Vagina (tissue), 2 donors: ENCODE results near the gene BRMS1L. TPM values are rescaled to one million over a fixed set of nuclear protein-coding genes. Genes with fewer than 3 reads are reported as not detected.

Experiments
- DNase-seq, 2 donors: peaks; one replicate each; pipeline ENCODE4 v3.0.0-alpha.2; 2017; ENCODE audit errors: extremely low spot score in 2 of 2
- H3K27ac ChIP-seq: fragments of 200-600 bp; sonication (generic); one replicate; pipeline ENCODE4 v1.5.1; 2019
- H3K27me3 ChIP-seq: fragments of 200-600 bp; sonication (generic); one replicate; pipeline ENCODE4 v1.5.1; 2019
- H3K36me3 ChIP-seq, 2 donors: fragments of 200-600 bp; sonication (generic); one replicate each; pipeline ENCODE4 v1.5.1; 2017 to 2019
- H3K4me1 ChIP-seq: fragments of 200-600 bp; sonication (generic); one replicate; pipeline ENCODE4 v1.5.1; 2019
- H3K4me3 ChIP-seq, 2 donors: fragments of 200-600 bp; sonication (generic); 1 replicate in 1 of 2; 2 replicates in 1 of 2; pipeline ENCODE4 v1.5.1; 2016 to 2019
- H3K9me3 ChIP-seq: fragments of 200-600 bp; sonication (generic); one replicate; pipeline ENCODE4 v1.5.1; 2019
- POLR2A ChIP-seq, 2 donors: fragments of 450-650 bp; IDR thresholded peaks; one replicate each; pipeline ENCODE4 v1.6.1; 2017; ENCODE audit warnings: antibody characterized with exemption in 2 of 2, mild to moderate bottlenecking in 2 of 2, moderate library complexity in 2 of 2
- POLR2AphosphoS5 ChIP-seq, 2 donors: sonication (generic); formaldehyde crosslinking; IDR thresholded peaks; one replicate each; pipeline ENCODE4 v1.9.0; 2017; ENCODE audit warnings: antibody characterized with exemption in 2 of 2, mild to moderate bottlenecking in 2 of 2, low read depth in 1 of 2; ENCODE audit not compliant: insufficient read depth in 1 of 2
- intact Hi-C: fragments of 100-400 bp; cut with DNase I; formaldehyde crosslinking; loops from one replicate; pipeline ENCODE4 v1.15.1; 2023
- total RNA-seq: library from RNA; depleted of rRNA; stranded (reverse); fragments of >200 nt; gene quantifications from one replicate; pipeline ENCODE4 v1.2.3, GENCODE V29; 2016
- TF ChIP-seq, protein P1 (sequence below), 3 experiments: fragments of 450-650 bp in 2 of 3; fragments of 200-600 bp in 1 of 3; sonication (generic) in 1 of 3; IDR thresholded peaks; one replicate each; pipeline ENCODE4 v1.5.1; 2017 to 2019; ENCODE audit warnings: antibody characterized with exemption in 3 of 3, mild to moderate bottlenecking in 2 of 3, moderate library complexity in 2 of 3

BRMS1L gene
- total RNA-seq, 1 donor from 2014 or later: 9.6 TPM

DNA sequence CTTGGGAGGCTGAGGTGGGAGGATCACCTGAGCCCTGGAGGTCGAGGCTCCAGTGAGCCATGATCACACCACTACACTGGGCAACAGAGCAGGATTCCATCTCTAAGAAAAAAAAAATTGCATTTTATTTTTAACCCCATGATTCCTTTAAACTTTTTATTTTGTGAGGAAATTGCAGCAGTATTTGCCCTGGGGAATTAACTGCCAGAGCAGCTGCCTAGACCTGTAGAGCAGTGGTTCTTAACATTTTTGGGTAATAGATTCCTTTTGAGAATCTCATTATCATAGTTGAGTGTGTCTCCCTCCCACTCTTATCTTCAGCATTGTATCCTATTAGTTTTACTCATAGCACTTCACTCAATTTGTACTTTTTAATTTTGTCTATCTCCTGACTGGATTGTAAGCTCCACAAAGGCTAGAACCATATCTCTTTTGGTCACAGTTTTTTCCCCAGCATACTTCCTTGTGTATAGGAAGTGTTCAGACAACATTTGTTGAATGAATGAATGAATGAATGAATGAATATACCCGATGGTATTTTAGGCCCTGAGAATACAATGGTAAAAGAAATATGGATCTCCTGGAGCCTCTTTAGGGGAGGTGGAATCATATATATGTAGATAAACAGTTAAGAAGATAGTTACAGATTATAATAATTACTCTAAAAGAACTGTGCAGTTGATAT lies 40.6 kb downstream of the BRMS1L start:
- intact Hi-C loops: no loop called here
- Histone ChIP-seq H3K9me3 (no peaks in the 10 kb centered on the region), H3K4me3 (no peak overlapping the region), H3K27ac (no peak overlapping the region), H3K36me3 (peaks cover 0 to 17% of the 10 kb centered on the region in 2 donors), H3K27me3 (no peaks in the 10 kb centered on the region), H3K4me1 (no peaks in the 10 kb centered on the region)
- TF ChIP-seq, protein P1, sequence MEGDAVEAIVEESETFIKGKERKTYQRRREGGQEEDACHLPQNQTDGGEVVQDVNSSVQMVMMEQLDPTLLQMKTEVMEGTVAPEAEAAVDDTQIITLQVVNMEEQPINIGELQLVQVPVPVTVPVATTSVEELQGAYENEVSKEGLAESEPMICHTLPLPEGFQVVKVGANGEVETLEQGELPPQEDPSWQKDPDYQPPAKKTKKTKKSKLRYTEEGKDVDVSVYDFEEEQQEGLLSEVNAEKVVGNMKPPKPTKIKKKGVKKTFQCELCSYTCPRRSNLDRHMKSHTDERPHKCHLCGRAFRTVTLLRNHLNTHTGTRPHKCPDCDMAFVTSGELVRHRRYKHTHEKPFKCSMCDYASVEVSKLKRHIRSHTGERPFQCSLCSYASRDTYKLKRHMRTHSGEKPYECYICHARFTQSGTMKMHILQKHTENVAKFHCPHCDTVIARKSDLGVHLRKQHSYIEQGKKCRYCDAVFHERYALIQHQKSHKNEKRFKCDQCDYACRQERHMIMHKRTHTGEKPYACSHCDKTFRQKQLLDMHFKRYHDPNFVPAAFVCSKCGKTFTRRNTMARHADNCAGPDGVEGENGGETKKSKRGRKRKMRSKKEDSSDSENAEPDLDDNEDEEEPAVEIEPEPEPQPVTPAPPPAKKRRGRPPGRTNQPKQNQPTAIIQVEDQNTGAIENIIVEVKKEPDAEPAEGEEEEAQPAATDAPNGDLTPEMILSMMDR (IDR thresholded peaks at IDR 0.05): no peak
- no peak for TF ChIP-seq POLR2AphosphoS5 (IDR thresholded peaks at IDR 0.05; ENCODE audit: insufficient read depth in 1 of 2, low read depth in 1 of 2)
- TF ChIP-seq POLR2A (IDR thresholded peaks at IDR 0.05): no peak
- no peak for DNase-seq

DNA sequence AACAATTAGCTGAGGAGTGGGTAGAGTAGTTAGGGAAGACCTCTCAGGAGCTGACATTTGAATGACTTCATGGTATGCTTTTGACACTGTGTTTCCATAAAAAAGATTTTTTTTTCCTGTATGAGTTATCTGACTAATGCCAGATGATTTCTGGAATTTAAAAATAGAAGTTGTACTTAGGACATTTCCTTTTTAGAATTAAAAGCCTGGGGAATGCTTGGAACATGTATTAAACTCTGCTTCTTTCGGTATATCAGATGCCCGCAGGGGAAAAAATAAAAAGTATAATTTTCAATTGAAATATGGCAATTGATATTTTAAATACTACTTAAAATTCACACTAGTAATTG lies 41.1 kb downstream of the BRMS1L start:
- Histone ChIP-seq H3K4me1 (no peaks in the 10 kb centered on the region), H3K36me3 (peaks cover 0 to 17% of the 10 kb centered on the region in 2 donors), H3K27ac (no peak overlapping the region), H3K9me3 (no peaks in the 10 kb centered on the region), H3K4me3 (no peak overlapping the region), H3K27me3 (no peaks in the 10 kb centered on the region)
- intact Hi-C loops: no loop called here
- DNase-seq: no peak
- TF ChIP-seq, protein P1 (IDR thresholded peaks at IDR 0.05): no peak
- TF ChIP-seq POLR2A (IDR thresholded peaks at IDR 0.05): no peak
- no peak for TF ChIP-seq POLR2AphosphoS5 (IDR thresholded peaks at IDR 0.05; ENCODE audit: insufficient read depth in 1 of 2, low read depth in 1 of 2)

DNA sequence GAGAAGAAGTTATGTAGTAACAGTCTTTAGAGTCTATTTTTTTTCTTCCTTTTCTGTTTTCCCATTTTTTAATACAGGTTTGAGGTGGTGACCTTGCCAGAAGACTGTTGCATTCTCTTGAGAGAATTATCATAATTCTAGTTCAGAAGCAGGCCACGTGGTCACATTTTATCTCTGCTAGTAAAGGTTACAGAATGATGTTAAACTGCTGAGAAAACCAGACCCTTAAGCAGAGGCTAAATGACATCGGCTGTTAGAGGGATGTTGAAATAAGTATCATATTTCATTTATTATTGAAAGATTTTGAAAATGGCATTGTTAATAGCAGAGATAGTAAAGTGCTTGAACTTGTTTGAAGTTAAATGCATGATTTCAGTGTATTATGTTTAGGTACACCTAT lies 49.2 kb downstream of the BRMS1L start:
- Histone ChIP-seq H3K36me3 (no peaks in the 10 kb centered on the region), H3K27me3 (no peaks in the 10 kb centered on the region), H3K27ac (no peak overlapping the region), H3K4me1 (peaks cover 12% of the 10 kb centered on the region), H3K9me3 (no peaks in the 10 kb centered on the region), H3K4me3 (no peak overlapping the region)
- DNase-seq: no peak
- TF ChIP-seq POLR2A (IDR thresholded peaks at IDR 0.05): no peak
- TF ChIP-seq POLR2AphosphoS5 (IDR thresholded peaks at IDR 0.05; ENCODE audit: insufficient read depth in 1 of 2, low read depth in 1 of 2): no peak
- TF ChIP-seq, protein P1 (IDR thresholded peaks at IDR 0.05): no peak
- intact Hi-C loops: no loop called here

DNA sequence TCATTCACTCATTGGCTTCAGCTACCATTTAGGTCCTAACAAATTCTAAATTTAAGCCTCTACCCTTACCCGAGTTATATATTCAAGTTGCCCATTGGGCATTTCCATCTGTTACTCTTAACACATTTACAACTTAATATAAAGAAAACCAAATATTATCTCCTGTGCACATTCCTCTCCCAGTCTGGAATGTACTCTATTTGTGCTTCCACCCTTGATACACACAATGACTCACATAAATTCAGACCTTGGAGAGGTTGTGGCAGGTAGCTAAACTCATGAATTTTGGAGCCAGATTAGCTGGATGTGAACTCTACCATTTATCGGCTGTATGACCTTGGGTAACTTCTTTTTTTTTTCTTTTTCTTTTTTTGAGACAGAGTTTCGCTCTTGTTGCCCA lies 51.1 kb downstream of the BRMS1L start:
- DNase-seq: no peak
- H3K4me3 ChIP-seq: no peak overlapping the region
- peaks cover 12% of the 10 kb centered on the region for H3K4me1 ChIP-seq
- intact Hi-C loops: no loop called here
- no peaks in the 10 kb centered on the region for H3K36me3 ChIP-seq
- TF ChIP-seq, protein P1 (IDR thresholded peaks at IDR 0.05): no peak
- no peak for TF ChIP-seq POLR2A (IDR thresholded peaks at IDR 0.05)
- H3K9me3 ChIP-seq: no peaks in the 10 kb centered on the region
- H3K27ac ChIP-seq: no peak overlapping the region
- no peaks in the 10 kb centered on the region for H3K27me3 ChIP-seq

DNA sequence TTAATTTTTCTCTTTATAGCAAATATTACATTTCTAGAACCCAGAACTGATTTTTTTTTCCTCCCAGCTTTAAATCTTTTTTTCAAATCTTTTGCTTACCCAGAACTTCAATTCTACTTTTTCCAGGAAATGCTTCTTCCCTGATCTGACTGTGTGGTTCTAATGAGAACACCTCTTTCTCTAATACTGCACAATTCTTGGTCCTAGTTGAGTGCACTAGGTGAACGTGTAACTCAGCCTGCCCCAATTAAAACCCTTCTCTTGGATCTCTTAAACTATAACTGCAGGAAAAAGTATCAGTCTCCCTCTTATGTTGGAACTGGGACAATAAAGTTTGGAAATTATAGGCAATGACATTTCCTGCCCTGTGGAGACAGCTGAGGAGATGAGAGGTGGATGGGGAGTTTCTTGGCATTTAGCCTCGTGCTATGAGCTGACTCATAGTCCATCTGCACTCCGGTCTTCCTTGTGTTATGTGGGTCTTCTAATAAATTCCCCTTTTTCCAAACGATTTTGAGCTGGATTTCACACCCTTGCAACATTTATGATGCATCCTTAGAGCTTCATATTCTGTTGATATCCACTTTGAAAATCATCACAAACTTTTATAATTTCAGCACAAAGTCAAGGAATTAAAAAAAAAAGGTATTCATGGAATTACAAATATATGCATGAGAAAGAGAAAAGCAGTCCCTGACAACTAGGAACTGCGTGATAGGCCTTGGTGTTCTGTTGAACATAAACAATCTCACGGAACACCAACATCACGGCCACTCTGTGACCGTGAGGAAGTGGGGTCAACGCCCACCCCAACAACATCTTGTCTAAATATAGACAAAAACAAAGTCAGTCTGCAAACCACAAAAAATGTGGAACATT lies 52.4 kb downstream of the BRMS1L start:
- Histone ChIP-seq H3K4me1 (peaks cover 12% of the 10 kb centered on the region), H3K9me3 (no peaks in the 10 kb centered on the region), H3K27me3 (no peaks in the 10 kb centered on the region), H3K36me3 (no peaks in the 10 kb centered on the region), H3K27ac (no peak overlapping the region), H3K4me3 (no peak overlapping the region)
- intact Hi-C loops: no loop called here
- TF ChIP-seq, protein P1 (IDR thresholded peaks at IDR 0.05): no peak
- TF ChIP-seq POLR2AphosphoS5 (IDR thresholded peaks at IDR 0.05; ENCODE audit: insufficient read depth in 1 of 2, low read depth in 1 of 2) (no peak), POLR2A (IDR thresholded peaks at IDR 0.05) (no peak)
- no peak for DNase-seq
